ENCODE measurements around the gene CRYBG1.

DNA sequence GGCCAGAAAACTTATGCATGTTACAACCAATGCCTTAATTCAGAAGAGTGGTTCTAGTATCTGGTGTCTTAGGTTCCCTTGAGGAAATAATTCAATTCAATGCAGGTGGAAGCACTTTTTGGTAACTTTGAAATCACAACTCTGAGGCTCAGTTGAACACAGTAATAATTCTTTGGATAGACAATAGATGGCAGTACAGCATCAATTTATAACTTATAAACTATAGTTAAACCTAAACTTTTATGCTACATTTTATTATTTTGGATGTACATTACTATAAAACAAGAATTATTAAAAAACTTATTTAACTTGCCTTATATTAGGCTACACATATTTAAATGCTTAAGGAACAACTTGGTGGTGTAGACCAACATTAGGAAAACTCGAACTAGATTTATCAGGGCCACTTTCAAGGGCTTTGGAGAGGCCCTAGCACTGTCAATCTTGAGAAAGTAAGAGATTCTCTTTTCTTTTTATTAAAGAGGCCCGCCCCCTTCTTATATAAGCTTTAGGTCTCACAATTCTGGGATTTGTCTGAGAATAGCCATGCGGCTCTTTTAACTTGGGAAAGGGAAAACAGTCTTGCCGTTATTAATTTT, 85.9 kb downstream of the CRYBG1 start:
- TF ChIP-seq CTCF (IDR thresholded peaks at IDR 0.05; ENCODE audit: insufficient read depth, low read length), result peak; percentile 31
- no peak for TF ChIP-seq REST (IDR thresholded peaks at IDR 0.05; ENCODE audit: insufficient replicate concordance, low read depth)
- no peak for TF ChIP-seq POLR2AphosphoS5 (IDR thresholded peaks at IDR 0.05; ENCODE audit: low read depth)
- no peak for TF ChIP-seq GABPA (IDR thresholded peaks at IDR 0.05; ENCODE audit: low read depth)
